Astrocyte (in vitro differentiated cells and primary cell): Measurements from ENCODE around the gene MRPS6.

ENCODE experiments used
- CTCF ChIP-seq: IDR thresholded peaks from 2 replicates; pipeline ENCODE4 v1.5.1; 2011; ENCODE audit warnings: low read depth, mild to moderate bottlenecking, inconsistent platforms, low read length, moderate library complexity; ENCODE audit not compliant: insufficient read depth
- EZH2 ChIP-seq: IDR thresholded peaks from 2 replicates; pipeline ENCODE4 v1.6.1; 2012; ENCODE audit warnings: mild to moderate bottlenecking, low read length, inconsistent platforms; ENCODE audit not compliant: insufficient read depth

- TF ChIP-seq EZH2 (no peak), CTCF (no peak)
Measured at GRCh38 chr21:34055615-34056014, 17.8 kb upstream of the MRPS6 start.
